NOMO-1 (cell line): ENCODE results near the gene CRAMP1.
"Not testable (repeated sequence)": the region's sequence is repeated elsewhere in the genome, so short reads cannot be mapped to it uniquely, and the experiment has no call there.

Experiments used
- DNase-seq, 2 experiments: peaks; one replicate each; lab custom pipeline; 2025; ENCODE audit not compliant: unreplicated experiment in 2 of 2; lab: John Stamatoyannopoulos, UW

Gene CRAMP1

GRCh38 chr16:1707193-1707790, 95.1 kb downstream of the CRAMP1 start:
- peak in 1 of 2 experiments; percentile 13 for DNase-seq

- DNase-seq, result no peak
These were observed 96.1 kb downstream of the CRAMP1 start for GRCh38 chr16:1708083-1708767.

GRCh38 chr16:1708768-1709180, 96.6 kb downstream of the CRAMP1 start:
- no peak for DNase-seq

- no peak for DNase-seq
These were observed 97.2 kb downstream of the CRAMP1 start for GRCh38 chr16:1709356-1709755.

GRCh38 chr16:1710811-1711507, 98.8 kb downstream of the CRAMP1 start:
- no peak for DNase-seq

- DNase-seq, result no peak
These were observed 100.7 kb downstream of the CRAMP1 start for GRCh38 chr16:1712791-1713261.

- DNase-seq, result no peak
These were observed 101.2 kb downstream of the CRAMP1 start for GRCh38 chr16:1713331-1713730.

GRCh38 chr16:1713933-1714332, 101.8 kb downstream of the CRAMP1 start:
- no peak for DNase-seq

GRCh38 chr16:1715220-1715619, 103.1 kb downstream of the CRAMP1 start:
- DNase-seq, result no peak

GRCh38 chr16:1718236-1718635, 106.1 kb downstream of the CRAMP1 start:
- DNase-seq, result not testable (repeated sequence)

- peak; percentile 33 to 67 for DNase-seq
These were observed 107.5 kb downstream of the CRAMP1 start for GRCh38 chr16:1719559-1720229.

GRCh38 chr16:1721372-1721771, 109.2 kb downstream of the CRAMP1 start:
- no peak for DNase-seq

GRCh38 chr16:1723450-1724147, 111.4 kb downstream of the CRAMP1 start:
- peak in 1 of 2 experiments; percentile 24 for DNase-seq

- no peak for DNase-seq
These were observed 112.3 kb downstream of the CRAMP1 start for GRCh38 chr16:1724491-1724890.

- no peak for DNase-seq
These were observed 114.7 kb downstream of the CRAMP1 start for GRCh38 chr16:1726661-1727502.
